Diencephalon (tissue), 1 donor: ENCODE data around the gene HOXA9. TPM values are rescaled to one million over a fixed set of nuclear protein-coding genes. Genes with fewer than 3 reads are reported as not detected.

ENCODE experiments used
- small RNA-seq: library from RNA; depleted of rRNA; stranded (forward); fragments of <200 nt; gene quantifications from one replicate; pipeline ENCODE3, GENCODE V24; 2014
- total RNA-seq: library from RNA; depleted of rRNA; stranded (reverse); fragments of >200 nt; gene quantifications from one replicate; pipeline ENCODE4 v1.2.3, GENCODE V29; 2014

Gene HOXA9
- not detected for total RNA-seq

DNA sequence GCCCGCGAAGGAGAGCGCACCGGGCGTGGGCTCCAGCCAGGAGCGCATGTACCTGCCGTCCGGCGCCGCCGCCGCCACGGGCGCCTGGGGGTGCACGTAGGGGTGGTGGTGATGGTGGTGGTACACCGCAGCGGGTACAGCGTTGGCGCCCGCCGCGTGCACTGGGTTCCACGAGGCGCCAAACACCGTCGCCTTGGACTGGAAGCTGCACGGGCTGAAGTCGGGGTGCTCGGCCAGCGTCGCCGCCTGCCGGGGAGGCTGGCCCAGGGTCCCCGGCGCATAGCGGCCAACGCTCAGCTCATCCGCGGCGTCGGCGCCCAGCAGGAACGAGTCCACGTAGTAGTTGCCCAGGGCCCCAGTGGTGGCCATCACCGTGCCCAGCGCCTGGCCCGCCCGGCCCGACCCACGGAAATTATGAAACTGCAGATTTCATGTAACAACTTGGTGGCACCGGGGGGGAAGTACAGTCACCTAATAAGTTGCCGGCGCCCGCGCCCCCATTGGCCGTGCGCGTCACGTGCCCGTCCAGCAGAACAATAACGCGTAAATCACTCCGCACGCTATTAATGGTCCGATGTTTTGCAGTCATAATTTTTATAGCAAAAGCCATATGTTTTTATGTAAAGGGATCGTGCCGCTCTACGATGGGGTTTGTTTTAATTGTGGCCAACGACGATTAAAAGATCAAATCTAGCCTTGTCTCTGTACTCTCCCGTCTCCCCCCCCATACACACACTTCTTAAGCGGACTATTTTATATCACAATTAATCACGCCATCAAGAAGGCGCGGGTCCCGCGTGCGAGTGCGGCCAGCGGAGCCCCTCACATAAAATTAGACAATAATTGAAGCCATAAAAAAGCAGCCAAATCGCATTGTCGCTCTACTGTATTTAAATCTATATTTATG, at the start of gene HOXA9:
TSS of gene HOXA9 (minus strand) at position 449 of the 907 bp plus-strand sequence. CDS start at position 369, 80 bp downstream.

GRCh38 chr7:27199849-27200760, 34.8 kb upstream of the HOXA9 start, which contains the start of gene HOXA13:
HOXA13 (minus strand) TSS chr7:27200091; CDS start chr7:27200077, 14 bp downstream.

GRCh38 chr7:27185013-27185853, 19.9 kb upstream of the HOXA9 start, which contains the start of gene HOXA11:
HOXA11 (minus strand) TSS chr7:27185232; CDS start chr7:27185144, 88 bp downstream.

GRCh38 chr7:27173956-27174873, 8.9 kb upstream of the HOXA9 start, which contains the start of gene HOXA10:
HOXA10 (minus strand) TSS chr7:27174320; CDS start chr7:27174306, 14 bp downstream.

DNA sequence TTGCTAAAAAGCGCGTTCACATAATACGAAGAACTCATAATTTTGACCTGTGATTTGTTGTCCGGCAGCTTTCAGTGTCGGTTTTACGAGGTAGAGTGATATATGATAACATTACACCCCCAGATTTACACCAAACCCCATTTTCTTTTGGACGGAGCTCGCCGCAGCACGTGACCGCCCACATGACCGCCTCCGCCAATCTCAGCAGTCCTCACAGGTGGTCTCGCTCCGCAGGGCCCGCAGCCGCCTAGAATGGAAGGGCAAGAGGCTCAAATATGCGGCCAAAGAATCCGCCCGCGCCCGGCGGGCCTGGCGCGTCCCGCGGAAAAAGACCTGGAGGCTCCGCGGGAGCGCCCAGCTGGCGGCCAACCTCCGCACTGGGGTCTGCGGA, 8.8 kb downstream of the HOXA9 start, which contains the start of gene HOXA7:
TSS of gene HOXA7 (minus strand) at position 168 of the 391 bp plus-strand sequence. CDS start at position 38, 130 bp downstream.

GRCh38 chr7:27151931-27152815, 13.2 kb downstream of the HOXA9 start, which contains the start of gene HOXA3:
HOXA3 (minus strand) TSS chr7:27152583; CDS start chr7:27110640, 41,943 bp downstream.

DNA sequence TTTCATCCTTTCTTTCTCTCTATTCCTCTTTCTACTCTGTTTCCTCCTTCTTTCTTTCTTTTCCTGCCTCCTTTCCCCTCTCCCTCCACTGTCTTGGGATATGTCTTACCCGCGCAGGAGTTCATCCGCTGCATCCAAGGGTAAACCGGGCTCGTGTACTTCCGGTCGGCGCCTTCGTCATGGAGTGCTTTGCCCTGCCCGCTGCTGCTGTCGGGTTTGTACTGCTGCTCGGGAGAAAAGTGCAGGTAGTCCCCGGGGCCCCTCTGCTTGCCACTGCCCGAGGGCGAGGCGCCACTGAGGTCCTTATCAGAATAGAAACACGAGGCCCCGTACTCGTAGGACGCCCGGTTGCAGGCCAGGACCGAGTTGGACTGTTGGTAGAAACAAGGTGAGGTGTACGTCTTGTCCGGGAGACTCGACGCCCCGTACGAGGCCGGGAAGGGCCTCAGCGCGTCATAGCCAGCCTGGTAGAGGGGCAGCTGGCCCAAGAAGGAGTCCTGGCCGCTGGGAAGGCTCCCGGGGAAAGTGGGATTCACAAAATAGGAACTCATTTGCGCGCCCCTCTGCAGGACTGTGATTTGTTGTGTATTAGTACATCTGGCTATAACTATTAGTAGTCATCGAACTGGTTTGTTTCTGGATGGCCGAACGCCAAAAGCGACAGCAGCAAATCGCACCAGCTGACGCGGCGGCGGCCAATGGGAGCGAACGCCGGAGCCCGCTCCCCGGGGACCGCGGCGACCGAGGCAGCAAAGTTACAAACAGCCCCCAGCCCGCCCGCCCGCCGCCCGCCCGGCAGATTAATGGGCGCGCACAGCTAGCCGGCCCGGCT, 17.9 kb downstream of the HOXA9 start, which contains the start of gene HOXA6:
TSS of gene HOXA6 (minus strand) at position 576 of the 832 bp plus-strand sequence. CDS start at position 551, 25 bp downstream.

GRCh38 chr7:27143023-27143949, 22.1 kb downstream of the HOXA9 start, which contains the start of gene HOXA5:
HOXA5 (minus strand) TSS chr7:27143681; CDS start chr7:27143607, 74 bp downstream.

DNA sequence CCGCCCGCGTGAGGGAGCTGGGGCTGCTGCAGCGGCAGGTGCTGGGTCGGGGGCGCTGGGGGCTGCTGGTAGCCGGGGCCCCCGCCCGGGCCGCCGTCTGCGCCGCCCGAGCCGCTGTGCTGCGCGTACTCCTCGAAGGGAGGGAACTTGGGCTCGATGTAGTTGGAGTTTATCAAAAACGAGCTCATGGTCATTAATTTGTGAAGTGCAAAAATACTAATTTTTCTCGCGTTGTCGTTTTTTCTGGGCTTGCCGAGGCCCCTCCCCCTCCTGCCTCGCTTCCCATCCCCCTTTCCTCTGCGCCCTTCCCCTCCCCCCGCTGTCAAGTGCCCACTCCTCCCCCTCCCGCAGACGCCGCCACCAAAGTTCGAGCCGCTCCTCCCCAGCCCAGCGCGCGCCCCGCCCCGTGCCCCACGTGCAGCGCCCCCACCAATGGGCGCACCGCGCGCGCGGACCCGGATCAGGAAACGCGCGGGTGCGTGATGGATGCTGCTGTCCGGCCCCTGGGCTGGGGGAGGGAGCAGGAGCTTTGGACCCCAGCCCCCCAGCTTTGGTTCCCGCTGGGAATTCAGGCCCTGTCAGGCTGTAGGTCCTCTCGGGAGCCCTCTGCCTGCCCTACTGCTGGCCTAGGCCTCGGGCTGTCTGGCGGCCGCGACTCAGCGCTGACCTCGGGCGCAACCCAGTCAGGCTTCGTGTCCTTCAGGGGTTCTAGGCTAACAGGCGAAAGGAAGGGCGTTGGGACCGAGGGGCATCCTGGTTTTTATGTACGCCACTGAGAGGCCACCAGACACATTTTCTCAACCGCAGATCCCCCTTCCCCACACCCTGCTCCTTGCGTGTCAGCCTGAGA, 34.6 kb downstream of the HOXA9 start, which contains the start of gene HOXA4:
TSS of gene HOXA4 (minus strand) at position 218 of the 850 bp plus-strand sequence. CDS start at position 194, 24 bp downstream.

Small RNA genes lying within 50 kb of the gene (small RNA-seq; reads per million reads assigned to genes)
- not detected for gene AC004080.5
- gene RF02140, result not detected
- not detected for gene RF02141

Other genes with a start within 250 kb of the HOXA9 start
- gene HOXA1, start 69.5 kb downstream of the HOXA9 start, total RNA-seq, result not detected
- gene HOXA2, start 62.9 kb downstream of the HOXA9 start, total RNA-seq, result not detected
- gene HOXA4, start 34.8 kb downstream of the HOXA9 start, total RNA-seq, result not detected
- gene HOXA5, start 21.9 kb downstream of the HOXA9 start, total RNA-seq, result not detected
- gene HOXA6, start 17.8 kb downstream of the HOXA9 start, total RNA-seq, result not detected
- not detected for gene HOXA3, start 13.0 kb downstream of the HOXA9 start, total RNA-seq
- not detected for gene HOXA7, start 8.9 kb downstream of the HOXA9 start, total RNA-seq
- gene HOXA10, start 8.8 kb upstream of the HOXA9 start, total RNA-seq, result not detected
- gene HOXA11, start 19.7 kb upstream of the HOXA9 start, total RNA-seq, result not detected
- gene HOXA13, start 34.6 kb upstream of the HOXA9 start, total RNA-seq, result not detected
- gene EVX1, start 77.3 kb upstream of the HOXA9 start, total RNA-seq, result not detected